H1 (cell line): Measurements from ENCODE around the gene TP63. TPM values are rescaled to one million over a fixed set of nuclear protein-coding genes. Genes with fewer than 3 reads are reported as not detected.

Source experiments
- CHD7 ChIP-seq: fragments of 300-600 bp; sonication (generic); IDR thresholded peaks from 2 replicates; pipeline ENCODE4 v1.7.1; 2012; ENCODE audit warnings: low read length, moderate library complexity, mild to moderate bottlenecking, inconsistent platforms; ENCODE audit not compliant: insufficient replicate concordance
- polyA plus RNA-seq, 7 experiments: library from polyadenylated mRNA; depleted of rRNA in 3 of 7; stranded (reverse) in 5 of 7; unstranded in 2 of 7; fragments of >200 nt in 5 of 7; fragments of 200-250 nt in 2 of 7; gene quantifications; 1 replicate in 5 of 7; 2 replicates in 1 of 7; 4 replicates in 1 of 7; pipeline versions ENCODE4 v1.2.1 to v1.2.3, GENCODE V29; 2011 to 2013; ENCODE audit warnings: missing spikeins in 2 of 7, mixed read lengths in 2 of 7
- total RNA-seq: library from RNA; stranded (reverse); fragmentation: NEBNext Ultra II Directional; extraction: Animal tissue kit (Norgen Biotek cat#: 25700); gene quantifications from 2 replicates; pipeline ENCODE4 v1.2.1, GENCODE V29; 2021

TP63 gene
- total and polyA plus RNA-seq, 2 of the 8 experiments (the other 6 are each of a cell fraction or from before 2014, with no cell fraction given), result not detected

GRCh38 chr3:189677667-189678066 is 46.5 kb downstream of the TP63 start (continued):
- no peak for TF ChIP-seq CHD7
